Lung (tissue), 12 donors: ENCODE results near the gene SLC12A5. TPM values are rescaled to one million over a fixed set of nuclear protein-coding genes. Genes with fewer than 3 reads are reported as not detected.
A peak's percentile ranks its signal among the peaks of the same experiment; 100 is the strongest.

Source experiments
- ATAC-seq: fragments of 200-7000 bp; cut with Tn5 transposase; one replicate; pipeline ENCODE4 v1.9.1; 2020; ENCODE audit warnings: moderate number of reproducible peaks; ENCODE audit not compliant: insufficient read depth, low FRiP score
- DNase-seq, 3 donors: peaks; one replicate each; pipeline ENCODE4 v3.0.0-alpha.2; 2013 to 2017
- H3K27ac ChIP-seq, 2 donors: one replicate each; pipeline ENCODE4 v1.5.1; 2013; ENCODE audit warnings: mild to moderate bottlenecking in 2 of 2, moderate library complexity in 2 of 2, control low read depth in 1 of 2, inconsistent platforms in 1 of 2, low read depth in 1 of 2, low read length in 1 of 2
- H3K27me3 ChIP-seq, 3 donors: one replicate each; pipeline ENCODE4 v1.5.1; 2013; ENCODE audit warnings: low read length in 2 of 3; ENCODE audit not compliant: control insufficient read depth in 3 of 3, insufficient read depth in 3 of 3
- H3K36me3 ChIP-seq, 4 donors: one replicate each; pipeline ENCODE4 v1.5.1; 2013; ENCODE audit warnings: low read length in 4 of 4, mild to moderate bottlenecking in 1 of 4, moderate library complexity in 1 of 4; ENCODE audit not compliant: control insufficient read depth in 4 of 4, insufficient read depth in 4 of 4
- H3K4me1 ChIP-seq, 5 donors: one replicate each; pipeline ENCODE4 v1.5.1; 2013; ENCODE audit warnings: low read length in 5 of 5, mild to moderate bottlenecking in 2 of 5, moderate library complexity in 1 of 5; ENCODE audit not compliant: control insufficient read depth in 5 of 5, insufficient read depth in 5 of 5
- H3K4me3 ChIP-seq: one replicate; pipeline ENCODE4 v1.5.1; 2013; ENCODE audit warnings: mild to moderate bottlenecking, control low read depth, moderate library complexity
- H3K9ac ChIP-seq, 2 donors: one replicate each; pipeline ENCODE4 v1.5.1; 2013; ENCODE audit warnings: low read length in 2 of 2, control low read depth in 1 of 2; ENCODE audit not compliant: insufficient read depth in 1 of 2
- H3K9me3 ChIP-seq, 4 donors: one replicate each; pipeline ENCODE4 v1.5.1; 2013; ENCODE audit warnings: low read length in 3 of 4, mild to moderate bottlenecking in 1 of 4, moderate library complexity in 1 of 4; ENCODE audit not compliant: control insufficient read depth in 4 of 4, insufficient read depth in 3 of 4
- WGBS, 2 donors: extraction: QIAGEN DNeasy Blood & Tissue Kit; methylation state at CpG; one replicate each; pipeline ENCODE4 v1.1.7; 2013; 5-methylcytosine and 5-hydroxymethylcytosine counted together
- polyA plus RNA-seq, 2 donors: library from polyadenylated mRNA; stranded (reverse); fragments of 200-250 nt; gene quantifications; one replicate each; pipeline ENCODE4 v1.2.1, GENCODE V29; 2013
- total RNA-seq, 2 donors: library from RNA; depleted of rRNA in 1 of 2; stranded (reverse); fragments of >200 nt in 1 of 2; gene quantifications; one replicate each; pipeline ENCODE4 v1.2.1, GENCODE V29; 2014 to 2021
- TF ChIP-seq, protein P1 (sequence below): IDR thresholded peaks from 2 replicates; pipeline ENCODE4 v1.5.1; 2012; ENCODE audit warnings: mild to moderate bottlenecking; ENCODE audit errors: control extremely low read depth, extremely low read depth
- donor health status: control.
- donor health status: control.
- donor health status: Bipolar disorder and iron deficiency.
- donor health status: healthy.
- donor health status: DM: yes; HTN: yes; CAD: no.

SLC12A5 gene
- total and polyA plus RNA-seq, 4 donors = 0.52 TPM; not detected in 3

DNA sequence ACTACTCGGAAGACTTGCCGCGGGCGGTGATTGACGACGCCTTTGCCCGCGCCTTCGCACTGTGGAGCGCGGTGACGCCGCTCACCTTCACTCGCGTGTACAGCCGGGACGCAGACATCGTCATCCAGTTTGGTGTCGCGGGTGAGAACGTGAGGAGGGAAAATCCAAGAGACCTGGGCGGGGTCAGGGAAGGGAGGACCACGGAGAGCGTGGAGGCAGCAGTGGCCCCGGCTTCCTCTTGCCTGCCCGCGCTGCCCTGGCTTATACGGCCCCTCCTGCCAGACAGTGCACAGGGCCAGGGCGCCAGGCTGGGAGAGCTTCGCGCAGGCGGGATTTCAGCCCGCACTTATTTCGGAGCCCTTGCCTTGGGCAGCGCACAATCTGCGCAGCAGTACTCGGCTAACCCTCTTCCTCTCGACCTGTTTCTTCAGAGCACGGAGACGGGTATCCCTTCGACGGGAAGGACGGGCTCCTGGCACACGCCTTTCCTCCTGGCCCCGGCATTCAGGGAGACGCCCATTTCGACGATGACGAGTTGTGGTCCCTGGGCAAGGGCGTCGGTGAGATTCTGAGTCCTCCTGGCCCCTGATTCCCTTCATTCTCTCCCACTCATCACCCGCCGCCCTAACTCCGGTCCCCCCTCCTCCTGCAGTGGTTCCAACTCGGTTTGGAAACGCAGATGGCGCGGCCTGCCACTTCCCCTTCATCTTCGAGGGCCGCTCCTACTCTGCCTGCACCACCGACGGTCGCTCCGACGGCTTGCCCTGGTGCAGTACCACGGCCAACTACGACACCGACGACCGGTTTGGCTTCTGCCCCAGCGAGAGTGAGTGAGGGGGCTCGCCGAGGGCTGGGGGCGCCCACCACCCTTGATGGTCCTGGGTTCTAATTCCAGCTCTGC lies 18.3 kb upstream of the SLC12A5 start:
- no peak overlapping the region for H3K27ac ChIP-seq
- ATAC-seq (no peak), DNase-seq (no peak)
- peaks cover 0 to 7% (median 0%) of the 10 kb centered on the region in 4 donors for H3K9me3 ChIP-seq
- WGBS, 2 donors = 3 to 10% methylated on average over 69 to 74 of the region's 74 CpGs
- H3K36me3 ChIP-seq = no peaks in the 10 kb centered on the region
- H3K4me1 ChIP-seq = peaks cover 0 to 22% (median 0%) of the 10 kb centered on the region in 5 donors
- H3K27me3 ChIP-seq = peaks cover 0 to 88% (median 69%) of the 10 kb centered on the region in 3 donors
- H3K4me3 ChIP-seq = no peak overlapping the region
- H3K9ac ChIP-seq = no peak overlapping the region
- TF ChIP-seq, protein P1, sequence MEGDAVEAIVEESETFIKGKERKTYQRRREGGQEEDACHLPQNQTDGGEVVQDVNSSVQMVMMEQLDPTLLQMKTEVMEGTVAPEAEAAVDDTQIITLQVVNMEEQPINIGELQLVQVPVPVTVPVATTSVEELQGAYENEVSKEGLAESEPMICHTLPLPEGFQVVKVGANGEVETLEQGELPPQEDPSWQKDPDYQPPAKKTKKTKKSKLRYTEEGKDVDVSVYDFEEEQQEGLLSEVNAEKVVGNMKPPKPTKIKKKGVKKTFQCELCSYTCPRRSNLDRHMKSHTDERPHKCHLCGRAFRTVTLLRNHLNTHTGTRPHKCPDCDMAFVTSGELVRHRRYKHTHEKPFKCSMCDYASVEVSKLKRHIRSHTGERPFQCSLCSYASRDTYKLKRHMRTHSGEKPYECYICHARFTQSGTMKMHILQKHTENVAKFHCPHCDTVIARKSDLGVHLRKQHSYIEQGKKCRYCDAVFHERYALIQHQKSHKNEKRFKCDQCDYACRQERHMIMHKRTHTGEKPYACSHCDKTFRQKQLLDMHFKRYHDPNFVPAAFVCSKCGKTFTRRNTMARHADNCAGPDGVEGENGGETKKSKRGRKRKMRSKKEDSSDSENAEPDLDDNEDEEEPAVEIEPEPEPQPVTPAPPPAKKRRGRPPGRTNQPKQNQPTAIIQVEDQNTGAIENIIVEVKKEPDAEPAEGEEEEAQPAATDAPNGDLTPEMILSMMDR = no peak

DNA sequence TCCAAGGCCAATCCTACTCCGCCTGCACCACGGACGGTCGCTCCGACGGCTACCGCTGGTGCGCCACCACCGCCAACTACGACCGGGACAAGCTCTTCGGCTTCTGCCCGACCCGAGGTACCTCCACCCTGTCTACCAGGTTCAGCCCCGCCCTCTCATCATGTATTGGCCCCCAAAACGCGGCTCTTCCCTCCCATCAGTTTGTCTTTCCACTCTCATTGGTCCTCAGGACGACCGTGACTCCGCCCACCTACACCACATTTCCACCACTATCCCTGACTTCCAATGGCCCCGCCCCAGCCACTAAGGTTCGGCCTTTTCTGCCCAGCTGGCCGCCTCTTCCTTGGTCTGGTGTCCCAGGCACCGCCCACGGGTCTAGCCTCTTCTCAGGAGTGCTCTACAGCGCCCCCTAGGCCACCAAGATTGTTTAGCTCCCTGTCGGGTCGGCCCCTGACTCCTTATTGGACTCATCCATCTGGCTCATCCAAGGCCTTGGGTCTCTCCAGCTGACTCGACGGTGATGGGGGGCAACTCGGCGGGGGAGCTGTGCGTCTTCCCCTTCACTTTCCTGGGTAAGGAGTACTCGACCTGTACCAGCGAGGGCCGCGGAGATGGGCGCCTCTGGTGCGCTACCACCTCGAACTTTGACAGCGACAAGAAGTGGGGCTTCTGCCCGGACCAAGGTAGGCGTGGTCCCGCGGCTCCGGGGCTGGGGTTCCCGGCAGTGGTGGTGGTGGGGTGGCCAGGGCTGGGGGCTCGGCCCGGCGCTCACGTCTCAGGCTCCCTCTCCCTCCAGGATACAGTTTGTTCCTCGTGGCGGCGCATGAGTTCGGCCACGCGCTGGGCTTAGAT lies 17.2 kb upstream of the SLC12A5 start:
- H3K27ac ChIP-seq = no peak overlapping the region
- no peak overlapping the region for H3K9ac ChIP-seq
- DNase-seq = peak in 2 of 3 donors; percentile 18 to 45
- no peak for ATAC-seq
- H3K4me1 ChIP-seq = peaks cover 0 to 22% (median 0%) of the 10 kb centered on the region in 5 donors
- TF ChIP-seq, protein P1 = no peak
- 12 to 18% methylated on average over 57 of the region's 57 CpGs for WGBS, 2 donors
- peaks cover 0 to 82% (median 60%) of the 10 kb centered on the region in 3 donors for H3K27me3 ChIP-seq
- H3K9me3 ChIP-seq = peaks cover 0 to 8% (median 0%) of the 10 kb centered on the region in 4 donors
- no peaks in the 10 kb centered on the region for H3K36me3 ChIP-seq
- no peak overlapping the region for H3K4me3 ChIP-seq

DNA sequence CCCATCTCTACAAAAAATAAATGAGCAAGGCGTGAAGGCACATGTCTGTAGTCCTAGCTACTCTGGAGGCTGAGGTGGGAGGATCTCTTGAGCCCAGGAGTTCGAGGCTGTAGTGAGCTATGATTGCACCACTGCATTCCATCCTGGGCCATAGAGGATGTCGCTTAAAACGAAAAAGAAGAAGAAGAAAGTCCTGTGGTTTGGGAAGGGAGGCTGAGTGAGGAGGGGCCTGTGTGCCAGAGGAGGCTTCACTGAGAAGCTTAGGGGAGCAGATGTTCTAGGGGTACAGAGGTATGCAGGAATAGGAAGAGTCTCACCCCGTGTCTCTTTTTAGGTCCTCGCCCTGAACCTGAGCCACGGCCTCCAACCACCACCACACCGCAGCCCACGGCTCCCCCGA lies 16.1 kb upstream of the SLC12A5 start:
- Histone ChIP-seq H3K36me3 (no peaks in the 10 kb centered on the region), H3K4me3 (no peak overlapping the region), H3K9me3 (peaks cover 0 to 8% (median 0%) of the 10 kb centered on the region in 4 donors), H3K4me1 (peaks cover 0 to 22% (median 0%) of the 10 kb centered on the region in 5 donors), H3K9ac (no peak overlapping the region), H3K27ac (no peak overlapping the region), H3K27me3 (peaks cover 5 to 74% (median 58%) of the 10 kb centered on the region in 3 donors)
- 53 to 60% methylated on average over 8 to 10 of the region's 10 CpGs for WGBS, 2 donors
- ATAC-seq = no peak
- TF ChIP-seq, protein P1 = no peak
- DNase-seq = no peak
